Activated T-helper 1 cell treated with anti-CD3 and anti-CD28 coated beads, Interleukin-2, amount 50 U/mL, for 16 hours (primary cell): ENCODE measurements around the gene PAX2.
"Not testable (repeated sequence)": the region's sequence is repeated elsewhere in the genome, so short reads cannot be mapped to it uniquely, and the experiment has no call there.

Experiments
- DNase-seq, 2 donors: peaks; one replicate each; pipeline ENCODE4 v3.0.0-alpha.2; 2020; ENCODE audit warnings: low read depth in 1 of 2, low spot score in 1 of 2

Gene PAX2

DNA sequence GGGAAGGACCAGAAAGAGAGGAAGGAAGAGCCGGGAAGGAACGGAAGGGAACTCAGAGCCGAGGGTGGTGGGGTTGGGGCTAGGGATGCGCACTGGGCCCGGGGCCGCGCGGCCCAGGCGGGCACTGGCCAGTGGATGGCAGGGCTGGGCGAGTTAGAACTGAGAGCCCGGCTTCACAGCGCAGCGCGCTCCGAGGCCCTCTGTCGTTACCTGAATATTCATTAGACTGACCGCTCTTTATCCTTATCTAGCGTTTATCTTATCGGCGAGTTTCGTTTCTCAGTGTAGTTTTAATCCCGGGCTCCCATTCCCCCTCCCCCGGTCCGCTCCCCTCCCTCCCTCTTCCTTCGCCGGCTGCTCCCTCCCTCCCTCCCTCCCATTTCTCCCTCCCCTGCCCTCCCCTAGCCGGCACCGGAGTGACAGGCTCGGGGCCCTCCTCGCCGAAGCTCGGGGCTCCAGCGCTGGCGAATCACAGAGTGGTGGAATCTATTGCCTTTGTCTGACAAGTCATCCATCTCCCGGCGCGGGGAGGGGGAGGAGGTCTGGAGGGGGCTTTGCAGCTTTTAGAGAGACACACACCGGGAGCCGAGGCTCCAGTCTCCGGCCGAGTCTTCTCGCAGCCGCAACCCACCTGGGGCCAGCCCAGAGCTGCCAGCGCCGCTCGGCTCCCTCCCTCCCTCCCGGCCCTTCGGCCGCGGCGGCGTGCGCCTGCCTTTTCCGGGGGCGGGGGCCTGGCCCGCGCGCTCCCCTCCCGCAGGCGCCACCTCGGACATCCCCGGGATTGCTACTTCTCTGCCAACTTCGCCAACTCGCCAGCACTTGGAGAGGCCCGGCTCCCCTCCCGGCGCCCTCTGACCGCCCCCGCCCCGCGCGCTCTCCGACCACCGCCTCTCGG lies at the start of gene PAX2:
Gene PAX2, plus strand, starts transcription at position 596 of the 895 bp plus-strand sequence. CDS start 679 bp downstream, outside the sequence.
- no peak for DNase-seq

DNA sequence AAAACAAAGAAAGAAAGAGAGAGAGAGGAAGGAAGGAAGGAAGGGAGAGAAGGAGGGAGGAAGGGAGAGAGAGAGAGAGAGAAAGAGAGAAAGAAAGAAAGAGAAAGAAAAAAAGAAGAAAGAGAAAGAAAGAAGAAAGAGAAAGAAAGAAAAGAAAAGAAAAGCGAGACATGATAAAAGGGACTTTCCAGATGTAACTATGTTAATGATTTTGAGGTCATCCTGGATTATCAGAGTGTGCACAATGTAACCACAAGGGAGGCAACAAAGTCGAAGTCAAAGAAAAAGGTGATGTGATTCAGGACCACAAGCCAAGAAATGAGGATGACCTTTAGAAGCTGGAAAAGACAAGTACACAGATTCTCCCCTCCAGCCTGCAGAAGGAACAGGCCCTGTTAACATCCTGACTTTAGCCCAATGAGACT lies 48.9 kb upstream of the PAX2 start:
- DNase-seq: no peak

DNA sequence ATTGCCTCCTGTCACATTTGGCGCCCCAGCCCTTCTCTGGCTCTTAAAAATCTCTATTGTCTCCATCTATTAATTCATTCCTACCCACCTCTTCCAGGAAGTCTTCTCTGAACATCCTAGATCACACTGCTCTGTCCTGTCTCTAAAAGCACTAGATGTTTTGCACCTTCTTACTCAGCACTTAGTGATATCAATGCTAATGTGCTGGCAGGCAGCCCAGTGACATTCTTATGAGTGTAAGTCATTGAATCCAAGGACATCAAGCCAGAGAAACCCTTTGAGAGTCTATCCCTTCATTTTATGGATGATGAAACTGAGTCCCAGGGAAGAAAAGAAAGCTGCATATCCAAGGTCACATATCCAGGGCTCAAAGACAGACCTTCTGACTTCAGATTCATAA lies 48.3 kb upstream of the PAX2 start:
- no peak for DNase-seq

DNA sequence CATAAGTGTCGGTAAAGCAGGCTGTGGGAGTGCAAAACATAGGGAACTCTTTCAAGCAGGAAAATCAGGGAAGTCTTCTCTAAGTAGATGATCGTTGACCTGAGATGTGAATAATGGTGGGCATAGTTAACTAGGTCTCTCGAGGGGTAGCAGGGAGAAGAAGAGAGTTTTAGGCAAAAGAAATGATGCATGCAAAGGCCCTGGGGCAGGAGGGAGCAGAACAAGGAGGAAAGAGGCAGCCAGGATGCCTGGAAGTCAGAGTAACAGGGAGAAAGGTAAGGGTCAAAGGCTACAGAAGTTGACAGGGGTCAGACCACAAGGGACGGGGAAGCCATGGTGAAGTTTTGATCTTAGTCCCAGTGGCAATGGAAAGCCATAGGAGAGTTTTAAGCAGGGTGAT lies 47.8 kb upstream of the PAX2 start:
- DNase-seq: no peak

DNA sequence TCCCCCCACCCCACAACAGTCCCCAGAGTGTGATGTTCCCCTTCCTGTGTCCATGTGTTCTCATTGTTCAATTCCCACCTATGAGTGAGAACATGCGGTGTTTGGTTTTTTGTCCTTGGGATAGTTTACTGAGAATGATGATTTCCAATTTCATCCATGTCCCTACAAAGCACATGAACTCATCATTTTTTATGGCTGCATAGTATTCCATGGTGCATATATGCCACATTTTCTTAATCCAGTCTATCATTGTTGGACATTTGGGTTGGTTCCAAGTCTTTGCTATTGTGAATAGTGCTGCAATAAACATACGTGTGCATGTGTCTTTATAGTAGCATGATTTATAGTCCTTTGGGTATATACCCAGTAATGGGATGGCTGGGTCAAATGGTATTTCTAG lies 43.7 kb upstream of the PAX2 start:
- DNase-seq: not testable (repeated sequence)

DNA sequence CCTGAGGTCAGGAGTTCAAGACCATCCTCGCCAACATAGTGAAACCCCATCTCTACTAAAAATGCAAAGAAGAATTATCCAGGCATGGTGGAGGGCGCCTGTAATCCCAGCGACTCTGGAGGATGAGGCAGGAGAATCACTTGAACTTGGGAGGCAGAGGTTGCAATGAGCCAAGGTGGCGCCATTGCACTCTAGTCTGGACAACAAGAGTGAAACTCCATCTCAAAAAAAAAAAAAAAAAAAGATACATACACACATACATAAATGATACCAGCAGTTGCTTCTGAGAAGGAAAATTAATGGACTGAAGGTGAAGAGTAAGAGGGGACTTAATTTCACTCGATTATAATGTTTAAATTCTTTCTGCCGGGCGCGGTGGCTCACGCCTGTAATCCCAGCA lies 40.2 kb upstream of the PAX2 start:
- no peak for DNase-seq

DNA sequence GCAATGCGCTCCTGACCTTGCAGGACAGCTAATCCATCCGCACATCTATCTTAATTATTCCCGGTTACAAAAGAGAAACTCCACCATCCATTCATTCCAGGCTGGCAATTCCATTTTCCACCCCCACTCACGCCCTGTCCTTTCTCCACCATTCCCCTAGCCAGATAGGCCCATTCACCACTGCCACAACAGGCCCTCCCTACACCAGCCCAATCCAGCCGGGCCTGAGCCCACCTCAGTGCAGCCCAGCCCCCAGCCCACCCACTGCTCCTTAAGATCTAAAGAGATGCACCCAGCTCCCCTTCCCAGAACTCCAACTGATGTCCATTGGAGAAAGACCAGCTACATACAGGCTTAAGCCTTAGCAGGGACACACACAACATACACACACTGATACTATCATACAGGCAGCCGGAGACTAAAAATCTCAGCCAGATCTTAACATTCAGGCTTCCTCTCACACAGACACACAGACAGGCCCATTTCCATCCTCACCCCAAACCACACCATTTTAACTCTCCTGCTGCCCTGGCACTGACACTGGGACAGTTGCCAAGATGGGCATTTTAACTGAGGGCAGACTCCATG lies 38.0 kb upstream of the PAX2 start:
- DNase-seq: no peak

DNA sequence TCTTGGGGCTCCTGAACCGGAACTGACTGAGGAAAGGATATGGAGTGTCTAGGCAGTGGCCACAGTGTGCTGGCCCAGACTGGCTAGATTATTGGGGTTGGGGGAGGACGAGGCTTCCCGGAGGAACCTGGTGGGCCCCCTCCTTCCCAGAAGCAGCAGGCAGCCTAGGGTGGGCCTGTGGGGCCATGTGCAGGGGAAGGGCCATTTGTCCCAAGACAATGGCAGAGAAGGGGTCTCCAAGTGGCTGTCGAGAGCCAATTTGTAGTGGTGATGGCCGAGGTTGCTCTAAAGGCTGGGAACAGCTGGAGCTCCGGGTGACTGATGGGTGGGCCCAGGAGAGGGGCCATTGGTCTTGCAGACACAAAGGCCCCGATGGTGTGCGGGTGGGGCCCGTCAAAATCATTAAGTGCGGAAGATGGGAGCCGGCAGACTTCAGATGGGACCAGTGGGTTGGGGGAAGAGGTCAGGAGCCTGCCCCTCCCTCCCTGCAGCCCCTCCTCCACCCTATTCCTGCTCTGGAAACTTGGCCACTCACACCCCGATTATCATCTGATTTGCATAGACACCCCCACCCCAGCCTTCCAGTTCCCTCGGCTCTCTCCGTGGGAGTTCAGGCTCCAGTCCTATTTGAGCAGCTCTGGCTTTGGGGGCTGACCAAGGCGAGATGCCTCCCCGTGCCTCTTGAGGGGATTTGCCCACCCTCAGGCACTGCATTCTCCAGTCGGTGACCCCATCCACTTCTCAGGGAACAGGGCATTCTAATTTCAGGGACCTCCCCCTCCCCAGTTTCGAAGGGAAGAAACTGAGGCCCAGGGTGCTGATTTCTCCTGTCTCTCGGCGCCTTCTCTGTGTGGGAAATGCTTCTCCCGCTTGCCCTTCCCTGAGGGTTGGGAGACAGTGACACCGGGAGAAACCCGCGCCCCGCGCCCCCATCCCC lies 36.0 kb upstream of the PAX2 start:
- DNase-seq: no peak

DNA sequence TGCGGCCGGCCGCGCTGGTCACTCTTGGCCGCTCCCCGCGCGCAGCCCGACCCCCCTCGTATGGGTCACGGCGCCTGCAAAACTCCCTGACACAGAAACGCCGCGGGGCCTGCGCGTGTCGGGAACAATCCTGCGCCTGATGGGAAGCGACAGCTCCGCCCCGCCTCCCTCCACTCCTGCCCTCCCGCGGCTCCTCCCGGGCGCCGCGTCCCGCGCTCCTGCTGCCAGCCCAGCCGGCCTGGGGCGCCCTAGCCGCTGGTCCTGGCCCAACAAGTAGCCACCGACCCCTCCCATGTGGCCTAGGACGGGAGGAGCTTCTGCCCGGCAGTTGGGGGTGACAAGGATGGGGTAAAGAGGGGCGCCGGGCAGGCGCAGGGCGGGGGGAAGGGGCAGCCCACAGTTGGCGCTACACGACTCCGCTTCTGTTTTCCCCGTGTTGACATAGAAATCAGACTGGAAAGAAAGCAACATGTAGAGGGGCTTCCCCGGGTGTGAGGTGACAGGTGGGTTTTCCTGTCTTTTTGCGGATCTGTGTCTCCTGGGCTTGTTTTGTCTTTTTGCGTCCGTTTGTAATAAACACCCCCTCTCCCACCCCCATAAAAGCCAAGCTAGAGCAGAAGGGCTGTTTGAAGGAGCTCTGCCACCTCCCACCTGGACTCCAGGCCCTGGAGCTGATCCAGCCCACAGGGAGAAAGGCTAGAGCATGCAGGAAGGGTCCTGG lies 35.1 kb upstream of the PAX2 start:
- no peak for DNase-seq

DNA sequence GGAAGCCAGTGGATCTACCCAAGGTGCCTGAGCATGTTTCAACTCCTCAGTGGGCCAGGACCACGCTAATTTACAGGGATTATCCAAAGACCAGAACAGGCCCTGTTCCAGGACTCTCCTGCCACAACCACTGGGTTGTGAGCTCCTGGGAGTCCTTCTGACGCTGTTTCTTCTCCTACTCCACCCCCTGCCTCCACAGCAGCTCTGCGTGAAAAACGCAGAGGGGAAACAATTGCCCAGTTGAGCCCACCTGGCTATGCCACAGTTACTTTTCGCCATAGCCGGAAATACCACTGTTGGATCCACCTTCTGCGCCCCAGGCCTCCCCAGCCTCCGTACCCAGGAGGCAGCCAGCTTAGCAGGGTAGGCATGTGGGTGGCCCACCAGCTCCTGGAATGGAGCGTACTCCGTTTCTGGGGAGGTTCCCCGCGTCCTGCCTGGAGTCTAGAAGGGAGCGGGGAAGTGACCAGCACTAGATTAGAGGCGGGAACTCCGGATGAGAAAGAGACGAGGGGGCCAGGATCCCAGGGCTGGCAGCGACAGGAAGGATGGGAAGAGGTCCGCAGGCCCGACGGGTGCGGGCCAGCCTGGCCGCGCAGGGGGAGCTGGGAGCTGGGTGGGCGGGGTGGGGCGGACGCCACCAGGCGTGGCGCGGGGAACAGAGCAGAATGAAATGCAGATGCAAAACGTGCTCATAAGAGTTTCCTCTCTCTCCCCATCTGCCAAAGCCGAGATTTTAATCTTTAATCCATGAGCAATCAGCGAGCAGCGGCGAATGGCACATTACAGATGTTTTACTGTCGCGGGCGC lies 32.1 kb upstream of the PAX2 start:
- DNase-seq: no peak

DNA sequence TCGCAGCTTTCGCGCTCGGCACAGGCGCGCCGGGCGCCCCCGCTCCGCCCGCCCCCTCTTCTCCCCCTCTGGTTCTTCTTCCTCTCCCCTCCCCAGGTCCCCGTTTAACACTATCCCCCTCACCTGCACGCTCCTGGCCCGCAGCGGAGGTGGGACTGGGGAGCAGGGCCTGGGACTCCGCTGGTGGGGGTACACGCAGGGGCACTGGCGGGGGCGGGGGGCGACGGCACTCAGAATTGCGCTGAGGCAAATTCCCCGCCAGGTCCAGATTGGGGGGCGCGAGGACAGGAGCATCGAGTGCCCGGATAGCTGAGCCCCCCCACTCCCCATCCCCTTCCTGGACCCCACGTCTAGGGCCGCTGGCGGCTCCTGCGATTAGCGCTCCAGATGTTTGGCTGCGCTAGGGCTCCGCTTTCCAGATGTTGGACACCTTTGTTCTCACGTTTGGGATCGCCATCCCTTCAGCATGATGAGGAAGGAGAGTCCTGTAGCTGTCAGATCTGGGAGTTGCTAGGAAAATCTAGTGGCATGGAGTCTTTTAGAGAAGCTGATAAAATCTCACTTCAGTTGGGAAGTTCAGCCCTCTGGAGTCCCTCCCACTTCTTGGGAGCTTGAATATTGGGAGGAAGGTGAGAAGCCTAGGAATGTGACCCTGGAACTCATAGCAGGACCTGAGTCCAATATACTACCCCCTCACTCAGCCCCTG lies 31.4 kb upstream of the PAX2 start:
- no peak for DNase-seq

DNA sequence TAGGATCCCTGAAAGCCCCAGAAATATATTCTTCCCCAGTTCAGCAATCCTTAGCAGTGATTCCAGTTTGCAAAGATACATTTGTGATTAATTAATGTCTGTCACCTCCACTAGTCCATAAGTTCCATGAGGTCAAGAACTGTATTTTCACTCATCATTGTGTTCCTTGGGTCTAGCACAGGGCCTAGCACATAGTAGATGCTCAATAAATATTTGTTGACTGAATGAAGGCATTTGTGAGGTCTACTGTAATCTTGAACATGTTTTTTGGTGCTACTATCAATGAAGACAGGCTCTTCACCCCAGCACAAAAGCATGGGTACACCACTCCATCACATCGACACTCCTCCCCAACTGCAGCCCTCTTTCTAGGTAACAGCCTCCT lies 30.8 kb upstream of the PAX2 start:
- DNase-seq: no peak

DNA sequence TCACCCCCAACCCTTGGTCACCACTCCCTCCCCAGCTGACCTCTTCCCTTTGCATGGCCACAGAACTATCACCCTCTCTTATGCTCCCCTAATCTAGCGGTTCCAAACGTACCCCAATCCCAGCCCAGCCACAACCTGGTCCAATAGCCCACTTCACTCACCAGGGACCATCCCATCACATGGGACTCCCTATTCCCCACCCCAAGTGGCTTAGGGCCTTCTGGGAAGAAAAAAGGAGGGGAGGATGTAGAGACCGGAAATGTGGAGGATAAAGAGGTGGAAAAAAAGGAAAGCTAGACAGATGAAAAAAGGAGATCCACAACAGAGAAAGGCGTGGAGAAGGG lies 30.3 kb upstream of the PAX2 start:
- DNase-seq: no peak

DNA sequence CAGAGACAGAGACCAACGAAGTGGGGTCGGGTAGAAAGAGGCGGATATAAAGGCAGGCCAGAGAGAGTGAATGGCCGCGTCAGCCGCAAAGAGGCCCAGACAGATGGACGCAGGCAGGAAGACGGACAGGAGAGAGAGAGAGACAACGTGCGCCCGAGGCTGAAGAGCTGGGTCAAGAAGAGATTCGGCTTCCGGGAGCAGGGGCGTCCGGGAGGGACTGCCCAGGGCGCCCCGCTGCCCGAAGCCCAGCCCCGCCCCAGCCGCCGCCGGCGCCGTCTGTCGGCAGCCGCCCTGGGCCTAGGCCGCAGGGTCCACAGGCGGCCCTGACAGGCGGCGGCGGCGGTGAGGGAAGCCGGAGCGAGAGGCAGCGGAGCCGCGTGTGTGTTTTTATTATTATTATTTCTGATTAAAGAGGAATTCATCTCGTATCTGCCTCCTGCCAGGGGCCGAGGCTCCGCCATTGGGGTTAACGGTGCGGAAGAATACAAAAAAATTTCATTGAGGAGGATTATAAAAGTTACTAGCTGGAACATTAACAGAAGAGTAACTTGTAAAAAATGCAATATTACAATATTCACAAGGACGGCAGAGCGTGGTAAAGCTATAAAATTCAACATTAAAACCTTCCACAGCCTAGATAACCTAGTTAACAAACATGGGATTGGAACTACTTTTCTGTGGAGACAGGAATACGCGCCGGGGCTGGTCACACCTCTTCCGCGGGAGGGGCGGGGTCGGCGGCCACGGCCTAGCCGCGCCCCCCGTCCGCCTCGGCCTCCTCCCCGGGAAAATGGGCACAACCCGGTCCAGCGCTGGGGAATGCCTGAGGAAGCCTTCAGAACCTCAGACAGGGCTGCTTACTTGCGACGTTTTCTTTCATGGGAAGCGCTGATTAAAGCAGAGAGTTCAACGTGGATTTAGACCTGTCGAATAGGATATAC lies 29.7 kb upstream of the PAX2 start:
- no peak for DNase-seq

DNA sequence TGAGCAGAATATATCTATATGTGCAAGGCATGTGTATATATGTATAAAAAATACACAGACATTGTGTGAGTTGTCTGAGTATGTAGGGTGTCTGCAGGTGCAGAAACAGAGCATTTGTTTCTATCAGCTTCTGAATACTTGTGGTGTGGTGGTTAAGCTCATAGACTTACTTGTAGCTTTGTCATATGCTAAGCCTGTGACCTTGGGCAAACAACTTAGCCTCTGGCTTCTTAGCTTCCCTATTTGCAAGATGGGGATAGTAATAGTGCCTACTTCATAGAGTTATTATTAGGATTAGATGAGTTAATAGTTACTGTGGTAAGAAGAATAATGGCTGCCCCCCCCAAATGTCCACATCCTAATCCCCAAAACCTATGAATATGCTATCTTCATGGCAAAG lies 28.2 kb upstream of the PAX2 start:
- no peak for DNase-seq

DNA sequence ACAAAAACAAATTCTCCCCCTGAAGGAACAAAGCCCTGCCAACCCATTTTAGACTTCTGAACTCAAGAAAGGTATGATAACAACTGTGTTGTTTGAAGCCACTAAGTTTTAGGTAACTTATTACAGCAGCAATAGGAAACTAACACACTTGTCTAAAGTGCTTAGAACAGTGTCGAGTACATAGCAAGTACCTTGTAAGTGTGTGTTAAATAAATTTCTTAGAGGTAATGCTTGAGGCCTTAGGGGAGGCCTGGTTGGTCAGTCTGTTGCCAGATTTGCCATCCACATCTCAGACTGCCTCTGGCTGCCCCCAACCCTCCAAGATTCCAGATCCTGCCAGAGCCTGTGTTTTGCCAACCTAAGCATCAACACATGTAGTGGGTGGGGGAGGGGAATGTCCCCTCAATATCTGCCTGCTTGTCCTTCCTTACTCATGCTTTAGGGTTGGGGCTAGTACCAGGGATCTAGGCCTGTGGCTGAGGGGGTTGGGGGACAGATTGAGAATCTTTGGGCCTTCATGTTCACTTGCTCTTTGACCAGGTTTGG lies 27.1 kb upstream of the PAX2 start:
- DNase-seq: no peak

DNA sequence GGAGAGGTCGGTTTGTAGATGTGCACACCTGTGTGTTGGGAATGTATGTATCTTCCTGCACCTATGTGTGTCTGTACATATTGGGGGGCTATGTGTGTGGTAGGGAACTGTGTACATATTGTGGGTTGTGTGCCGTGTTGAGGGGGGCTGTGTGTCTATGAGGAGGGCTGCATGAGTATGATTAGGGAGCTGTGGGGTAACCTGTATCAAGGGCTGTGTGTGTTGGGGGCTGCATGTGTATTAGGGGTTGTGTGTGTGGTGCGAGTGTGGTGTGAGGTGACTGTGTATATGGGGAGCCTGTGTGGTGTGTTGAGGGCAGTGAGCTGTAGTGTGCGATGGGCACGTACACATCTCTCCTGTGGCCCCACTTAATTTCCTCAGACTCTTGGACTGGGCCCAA lies 22.2 kb upstream of the PAX2 start:
- no peak for DNase-seq

DNA sequence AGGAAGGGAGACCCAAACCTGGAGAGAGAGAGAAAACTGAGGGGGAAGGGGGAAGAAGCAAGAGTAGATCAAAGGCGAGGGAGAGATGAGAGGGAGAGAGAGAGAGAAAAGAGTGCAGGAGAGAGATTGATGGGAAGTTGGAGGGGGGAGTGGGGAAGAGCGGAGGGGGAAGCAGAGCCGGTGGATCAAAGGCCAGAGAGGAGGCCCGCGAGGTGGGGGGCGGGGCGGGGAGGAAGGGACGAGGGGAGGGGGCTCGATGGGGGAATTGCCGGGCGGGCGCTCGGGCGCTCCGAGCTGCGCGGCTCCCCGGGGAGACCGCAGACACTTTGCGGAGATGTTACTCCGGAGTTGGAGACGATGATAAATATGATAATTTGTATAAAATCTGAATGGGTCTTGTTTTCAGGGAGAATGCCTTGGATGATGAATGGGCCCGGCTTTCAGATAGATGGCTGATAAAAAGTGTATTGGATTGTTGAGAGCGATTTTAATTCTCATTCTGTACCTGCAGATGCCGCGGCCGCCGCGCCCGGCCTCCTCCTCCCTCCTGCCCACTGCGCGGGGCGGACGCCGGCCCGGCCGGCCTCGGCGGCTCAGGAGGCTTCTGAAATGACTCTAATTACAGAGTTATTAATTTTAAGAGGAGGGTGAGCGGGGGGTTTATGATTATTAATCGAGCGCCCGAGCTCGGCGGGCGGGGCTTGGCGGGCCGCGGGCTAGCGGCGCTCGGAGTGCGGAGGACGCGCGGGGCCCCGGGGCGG lies 21.4 kb upstream of the PAX2 start:
- DNase-seq: no peak
